ENCODE measurements around the gene EXTL1.

EXTL1 gene

GRCh38 chr1:26072305-26072704 is 50.7 kb downstream of the EXTL1 start:
- H3K27ac ChIP-seq (ENCODE audit: low read length), result no peak overlapping the region
- H3K4me1 ChIP-seq (ENCODE audit: control insufficient read depth, insufficient read depth, low read length), result peaks cover under 1% of the 10 kb centered on the region
- H3K36me3 ChIP-seq (ENCODE audit: control insufficient read depth in 2 of 2, insufficient read depth in 2 of 2, low read length in 2 of 2), result no peaks in the 10 kb centered on the region
- no peak overlapping the region for H3K4me3 ChIP-seq (ENCODE audit: low read length in 2 of 2)
- H3K9me3 ChIP-seq (ENCODE audit: control insufficient read depth in 2 of 2, low read length in 2 of 2), result no peaks in the 10 kb centered on the region
- H3K27me3 ChIP-seq (ENCODE audit: control insufficient read depth in 1 of 2, insufficient read depth in 2 of 2, low read length in 2 of 2), result peaks cover 10 to 21% of the 10 kb centered on the region in 2 donors
- H3K9ac ChIP-seq (ENCODE audit: low read length in 2 of 2), result no peak overlapping the region

GRCh38 chr1:26075421-26076144 is 54.0 kb downstream of the EXTL1 start:
- Histone ChIP-seq H3K27ac (ENCODE audit: low read length) (no peak overlapping the region), H3K4me1 (ENCODE audit: control insufficient read depth, insufficient read depth, low read length) (no peaks in the 10 kb centered on the region), H3K4me3 (ENCODE audit: low read length in 2 of 2) (no peak overlapping the region)

GRCh38 chr1:26077524-26077923 is 55.9 kb downstream of the EXTL1 start:
- Histone ChIP-seq H3K27me3 (ENCODE audit: control insufficient read depth in 1 of 2, insufficient read depth in 2 of 2, low read length in 2 of 2) (peaks cover 10 to 13% of the 10 kb centered on the region in 2 donors), H3K27ac (ENCODE audit: low read length) (no peak overlapping the region), H3K36me3 (ENCODE audit: control insufficient read depth in 2 of 2, insufficient read depth in 2 of 2, low read length in 2 of 2) (no peaks in the 10 kb centered on the region), H3K4me1 (ENCODE audit: control insufficient read depth, insufficient read depth, low read length) (no peaks in the 10 kb centered on the region), H3K4me3 (ENCODE audit: low read length in 2 of 2) (no peak overlapping the region), H3K9me3 (ENCODE audit: control insufficient read depth in 2 of 2, low read length in 2 of 2) (no peaks in the 10 kb centered on the region), H3K9ac (ENCODE audit: low read length in 2 of 2) (no peak overlapping the region)

More at GRCh38 chr1:26075421-26076144, 54.0 kb downstream of the EXTL1 start:
- Histone ChIP-seq H3K9me3 (ENCODE audit: control insufficient read depth in 2 of 2, low read length in 2 of 2) (no peaks in the 10 kb centered on the region), H3K9ac (ENCODE audit: low read length in 2 of 2) (no peak overlapping the region), H3K36me3 (ENCODE audit: control insufficient read depth in 2 of 2, insufficient read depth in 2 of 2, low read length in 2 of 2) (no peaks in the 10 kb centered on the region), H3K27me3 (ENCODE audit: control insufficient read depth in 1 of 2, insufficient read depth in 2 of 2, low read length in 2 of 2) (peaks cover 10 to 19% of the 10 kb centered on the region in 2 donors)

- Histone ChIP-seq H3K27me3 (ENCODE audit: control insufficient read depth in 1 of 2, insufficient read depth in 2 of 2, low read length in 2 of 2) (peaks cover 11 to 13% of the 10 kb centered on the region in 2 donors), H3K4me3 (ENCODE audit: low read length in 2 of 2) (no peak overlapping the region), H3K4me1 (ENCODE audit: control insufficient read depth, insufficient read depth, low read length) (no peaks in the 10 kb centered on the region), H3K36me3 (ENCODE audit: control insufficient read depth in 2 of 2, insufficient read depth in 2 of 2, low read length in 2 of 2) (no peaks in the 10 kb centered on the region), H3K9me3 (ENCODE audit: control insufficient read depth in 2 of 2, low read length in 2 of 2) (no peaks in the 10 kb centered on the region), H3K9ac (ENCODE audit: low read length in 2 of 2) (no peak overlapping the region), H3K27ac (ENCODE audit: low read length) (no peak overlapping the region)
Measured at GRCh38 chr1:26078286-26079177, 57.0 kb downstream of the EXTL1 start.

- H3K9me3 ChIP-seq (ENCODE audit: control insufficient read depth in 2 of 2, low read length in 2 of 2), result no peaks in the 10 kb centered on the region
- no peak overlapping the region for H3K4me3 ChIP-seq (ENCODE audit: low read length in 2 of 2)
- H3K27me3 ChIP-seq (ENCODE audit: control insufficient read depth in 1 of 2, insufficient read depth in 2 of 2, low read length in 2 of 2), result peaks cover 13 to 14% of the 10 kb centered on the region in 2 donors
- H3K36me3 ChIP-seq (ENCODE audit: control insufficient read depth in 2 of 2, insufficient read depth in 2 of 2, low read length in 2 of 2), result no peaks in the 10 kb centered on the region
- H3K9ac ChIP-seq (ENCODE audit: low read length in 2 of 2), result no peak overlapping the region
- no peaks in the 10 kb centered on the region for H3K4me1 ChIP-seq (ENCODE audit: control insufficient read depth, insufficient read depth, low read length)
- no peak overlapping the region for H3K27ac ChIP-seq (ENCODE audit: low read length)
Measured at GRCh38 chr1:26079178-26079563, 57.6 kb downstream of the EXTL1 start.

GRCh38 chr1:26079960-26080814 is 58.6 kb downstream of the EXTL1 start:
- no peak overlapping the region for H3K4me3 ChIP-seq (ENCODE audit: low read length in 2 of 2)
- peaks cover 13 to 17% of the 10 kb centered on the region in 2 donors for H3K27me3 ChIP-seq (ENCODE audit: control insufficient read depth in 1 of 2, insufficient read depth in 2 of 2, low read length in 2 of 2)
- H3K9ac ChIP-seq (ENCODE audit: low read length in 2 of 2), result no peak overlapping the region
- no peaks in the 10 kb centered on the region for H3K4me1 ChIP-seq (ENCODE audit: control insufficient read depth, insufficient read depth, low read length)
- no peaks in the 10 kb centered on the region for H3K9me3 ChIP-seq (ENCODE audit: control insufficient read depth in 2 of 2, low read length in 2 of 2)
- no peaks in the 10 kb centered on the region for H3K36me3 ChIP-seq (ENCODE audit: control insufficient read depth in 2 of 2, insufficient read depth in 2 of 2, low read length in 2 of 2)
- no peak overlapping the region for H3K27ac ChIP-seq (ENCODE audit: low read length)

- Histone ChIP-seq H3K4me3 (ENCODE audit: low read length in 2 of 2) (no peak overlapping the region), H3K9ac (ENCODE audit: low read length in 2 of 2) (no peak overlapping the region), H3K27me3 (ENCODE audit: control insufficient read depth in 1 of 2, insufficient read depth in 2 of 2, low read length in 2 of 2) (peaks cover 4 to 10% of the 10 kb centered on the region in 2 donors), H3K27ac (ENCODE audit: low read length) (no peak overlapping the region), H3K4me1 (ENCODE audit: control insufficient read depth, insufficient read depth, low read length) (no peaks in the 10 kb centered on the region), H3K9me3 (ENCODE audit: control insufficient read depth in 2 of 2, low read length in 2 of 2) (no peaks in the 10 kb centered on the region), H3K36me3 (ENCODE audit: control insufficient read depth in 2 of 2, insufficient read depth in 2 of 2, low read length in 2 of 2) (no peaks in the 10 kb centered on the region)
Measured at GRCh38 chr1:26081267-26082019, 59.9 kb downstream of the EXTL1 start.

- H3K4me3 ChIP-seq (ENCODE audit: low read length in 2 of 2), result no peak overlapping the region
- H3K9me3 ChIP-seq (ENCODE audit: control insufficient read depth in 2 of 2, low read length in 2 of 2), result no peaks in the 10 kb centered on the region
- H3K27me3 ChIP-seq (ENCODE audit: control insufficient read depth in 1 of 2, insufficient read depth in 2 of 2, low read length in 2 of 2), result peaks cover 3 to 9% of the 10 kb centered on the region in 2 donors
- H3K9ac ChIP-seq (ENCODE audit: low read length in 2 of 2), result no peak overlapping the region
- H3K36me3 ChIP-seq (ENCODE audit: control insufficient read depth in 2 of 2, insufficient read depth in 2 of 2, low read length in 2 of 2), result no peaks in the 10 kb centered on the region
- H3K4me1 ChIP-seq (ENCODE audit: control insufficient read depth, insufficient read depth, low read length), result no peaks in the 10 kb centered on the region
- H3K27ac ChIP-seq (ENCODE audit: low read length), result no peak overlapping the region
Measured at GRCh38 chr1:26082020-26082350, 60.4 kb downstream of the EXTL1 start.

- Histone ChIP-seq H3K4me1 (ENCODE audit: control insufficient read depth, insufficient read depth, low read length) (no peaks in the 10 kb centered on the region), H3K9me3 (ENCODE audit: control insufficient read depth in 2 of 2, low read length in 2 of 2) (no peaks in the 10 kb centered on the region), H3K36me3 (ENCODE audit: control insufficient read depth in 2 of 2, insufficient read depth in 2 of 2, low read length in 2 of 2) (no peaks in the 10 kb centered on the region), H3K4me3 (ENCODE audit: low read length in 2 of 2) (no peak overlapping the region), H3K9ac (ENCODE audit: low read length in 2 of 2) (no peak overlapping the region), H3K27me3 (ENCODE audit: control insufficient read depth in 1 of 2, insufficient read depth in 2 of 2, low read length in 2 of 2) (peaks cover 3 to 9% of the 10 kb centered on the region in 2 donors), H3K27ac (ENCODE audit: low read length) (no peak overlapping the region)
Measured at GRCh38 chr1:26083208-26083607, 61.6 kb downstream of the EXTL1 start.

- H3K36me3 ChIP-seq (ENCODE audit: control insufficient read depth in 2 of 2, insufficient read depth in 2 of 2, low read length in 2 of 2), result no peaks in the 10 kb centered on the region
- no peaks in the 10 kb centered on the region for H3K9me3 ChIP-seq (ENCODE audit: control insufficient read depth in 2 of 2, low read length in 2 of 2)
- H3K4me3 ChIP-seq (ENCODE audit: low read length in 2 of 2), result no peak overlapping the region
- H3K4me1 ChIP-seq (ENCODE audit: control insufficient read depth, insufficient read depth, low read length), result no peaks in the 10 kb centered on the region
- H3K27me3 ChIP-seq (ENCODE audit: control insufficient read depth in 1 of 2, insufficient read depth in 2 of 2, low read length in 2 of 2), result peaks cover 3 to 6% of the 10 kb centered on the region in 2 donors
- no peak overlapping the region for H3K27ac ChIP-seq (ENCODE audit: low read length)
- H3K9ac ChIP-seq (ENCODE audit: low read length in 2 of 2), result no peak overlapping the region
Measured at GRCh38 chr1:26084091-26084561, 62.6 kb downstream of the EXTL1 start.
